GM19035 (cell line): Measurements from ENCODE around the gene ECE1.
"Not testable (repeated sequence)": the region's sequence is repeated elsewhere in the genome, so short reads cannot be mapped to it uniquely, and the experiment has no call there.

Source experiments
- ATAC-seq: cut with Tn5 transposase; IDR thresholded peaks from one replicate; pipeline ENCODE4 v1.9.1; 2021; ENCODE audit not compliant: unreplicated experiment

ECE1 gene

DNA sequence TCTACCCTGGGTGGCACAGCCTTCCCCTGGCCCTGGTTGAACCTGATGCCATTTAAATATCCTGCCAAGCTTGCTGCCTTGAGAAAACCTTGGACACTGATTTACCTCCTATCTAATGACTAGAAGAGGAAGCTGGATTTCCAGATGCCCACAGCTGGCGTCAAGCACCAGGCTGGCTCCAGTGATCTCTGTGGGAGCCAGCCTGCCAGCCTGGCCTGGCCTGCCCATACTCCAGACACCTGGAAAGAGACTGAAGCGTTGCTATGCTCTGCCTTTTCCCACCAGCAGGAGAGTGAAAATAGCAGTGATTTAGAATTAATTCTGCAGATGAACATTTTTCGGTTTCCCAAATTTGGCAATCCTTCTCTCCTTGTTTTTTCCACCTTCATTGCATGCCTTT, 102.0 kb downstream of the ECE1 start:
- no peak for ATAC-seq

DNA sequence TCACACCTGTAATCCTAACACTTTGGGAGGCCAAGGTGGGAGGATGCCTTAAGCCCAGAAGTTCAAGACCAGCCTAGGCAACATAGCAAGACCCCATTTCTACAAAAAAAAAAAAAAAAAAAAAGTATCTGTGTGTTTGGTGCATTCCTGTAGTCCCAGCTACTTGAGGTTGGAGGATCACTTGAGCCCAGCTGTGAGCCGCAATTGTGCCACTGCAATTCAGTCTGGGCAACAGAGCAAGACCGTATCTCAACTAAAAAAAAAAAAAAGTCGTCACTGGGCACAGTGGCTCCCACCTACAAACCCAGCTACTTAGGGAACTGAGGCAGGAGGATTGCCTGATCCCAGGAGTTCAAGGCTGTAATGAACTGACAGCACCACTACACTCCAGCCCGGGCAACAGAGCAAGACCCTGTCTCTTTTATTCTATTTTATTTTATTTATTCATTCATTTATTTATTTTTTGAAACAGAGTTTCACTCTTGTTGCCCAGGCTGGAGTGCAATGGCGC, 105.0 kb downstream of the ECE1 start:
- no peak for ATAC-seq

DNA sequence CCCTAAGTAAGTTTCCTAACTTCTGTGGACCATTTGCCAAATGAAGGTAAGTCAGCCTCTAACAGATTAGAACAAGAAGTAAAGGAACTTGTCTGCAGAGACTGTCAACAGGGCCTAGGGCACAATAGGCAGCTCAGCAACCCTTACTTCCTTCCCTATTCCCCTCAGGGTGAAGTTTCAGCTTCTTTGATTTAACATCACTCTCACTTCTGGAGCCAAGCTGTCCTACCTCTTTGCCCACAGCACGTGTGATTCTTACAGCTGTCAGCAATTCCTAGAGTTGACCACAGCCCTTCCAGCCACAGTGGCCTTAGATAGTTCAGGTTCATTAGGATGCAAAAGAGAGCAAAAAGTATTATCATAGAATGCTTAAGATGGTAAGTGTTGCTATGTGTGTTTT, 106.0 kb downstream of the ECE1 start:
- no peak for ATAC-seq

DNA sequence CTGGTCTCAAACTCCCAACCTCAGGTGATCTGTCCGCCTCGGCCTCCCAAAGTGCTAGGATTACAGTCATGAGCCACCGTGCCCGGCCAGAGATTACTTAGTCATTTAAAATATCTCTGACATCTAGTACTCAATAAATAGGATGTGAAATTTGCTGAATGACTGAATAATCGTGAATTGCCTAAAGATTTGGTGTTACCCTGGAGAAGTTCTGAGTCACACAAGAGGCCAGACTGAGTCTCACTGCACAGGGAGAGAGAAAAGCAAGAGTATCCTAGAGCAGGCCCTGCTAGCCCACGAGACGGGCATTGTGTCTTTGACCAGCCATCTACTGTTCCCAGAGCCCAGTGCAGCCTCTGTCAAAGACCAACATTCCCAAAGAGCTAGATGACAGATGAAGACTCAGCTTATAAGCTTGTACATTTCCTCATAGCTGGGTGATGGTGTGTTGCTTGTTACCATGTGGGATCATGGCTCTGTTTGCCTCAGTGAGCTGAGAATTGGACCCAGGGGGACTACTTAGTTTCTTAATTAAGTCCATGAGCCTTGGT, 108.0 kb downstream of the ECE1 start:
- no peak for ATAC-seq

- ATAC-seq = not testable (repeated sequence)
Observed at GRCh38 chr1:21178271-21178670, 112.0 kb downstream of the ECE1 start.

DNA sequence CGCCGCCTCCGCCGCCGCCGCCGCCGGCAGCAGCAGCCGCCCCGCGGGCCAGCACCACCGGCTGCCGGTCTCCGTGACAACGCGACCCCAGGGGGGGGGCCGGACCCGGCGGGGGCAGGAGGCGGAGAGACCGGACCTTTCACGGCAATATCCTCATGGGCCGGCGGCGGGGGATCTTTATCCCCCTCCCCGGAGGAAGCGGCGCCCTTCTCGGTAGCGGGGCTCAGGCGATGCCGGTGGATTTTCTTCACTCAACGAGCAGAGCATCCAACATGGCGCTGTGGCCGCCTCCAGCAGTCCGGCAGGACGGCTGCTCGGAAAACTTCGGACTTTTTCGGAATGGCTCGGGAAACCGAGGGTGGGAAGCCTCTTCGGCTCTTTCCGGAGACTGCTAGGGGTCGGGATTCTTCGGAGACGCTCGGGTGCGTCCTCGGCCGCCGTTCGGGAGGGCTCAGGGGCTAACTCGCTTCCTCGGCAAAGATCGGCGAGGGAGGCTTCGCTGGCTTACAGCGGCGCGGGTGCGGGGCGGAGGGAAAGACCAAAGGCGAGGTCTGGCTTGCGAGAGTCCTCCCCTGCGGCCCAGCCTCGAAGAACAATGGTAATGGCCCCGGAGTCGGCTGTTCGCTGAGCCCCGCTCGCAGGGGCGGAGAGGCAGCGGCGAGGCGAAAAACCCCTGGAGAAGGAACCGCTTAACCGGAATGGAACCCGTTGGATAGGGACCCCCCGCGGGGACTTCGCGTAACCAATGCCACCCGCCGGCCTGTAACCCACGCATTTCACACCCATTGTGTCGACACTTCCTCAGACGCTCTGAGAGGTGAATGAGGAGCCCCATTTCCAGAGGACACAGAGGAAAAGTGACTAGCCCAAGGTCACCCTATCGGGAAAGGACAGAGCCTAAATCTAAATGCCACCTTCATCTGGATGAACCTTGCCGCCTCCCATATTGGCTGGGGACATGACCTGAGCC, 113.4 kb downstream of the ECE1 start, which contains the start of gene EIF4G3:
EIF4G3 (minus strand) TSS at position 312 of the 970 bp plus-strand sequence. CDS start 174,155 bp downstream, outside the sequence.
- peak; percentile 89 for ATAC-seq

GRCh38 chr1:21175670-21176581, 114.3 kb downstream of the ECE1 start:
- peak; percentile 18 for ATAC-seq

- ATAC-seq = no peak
Observed at GRCh38 chr1:21175324-21175669, 115.0 kb downstream of the ECE1 start.

DNA sequence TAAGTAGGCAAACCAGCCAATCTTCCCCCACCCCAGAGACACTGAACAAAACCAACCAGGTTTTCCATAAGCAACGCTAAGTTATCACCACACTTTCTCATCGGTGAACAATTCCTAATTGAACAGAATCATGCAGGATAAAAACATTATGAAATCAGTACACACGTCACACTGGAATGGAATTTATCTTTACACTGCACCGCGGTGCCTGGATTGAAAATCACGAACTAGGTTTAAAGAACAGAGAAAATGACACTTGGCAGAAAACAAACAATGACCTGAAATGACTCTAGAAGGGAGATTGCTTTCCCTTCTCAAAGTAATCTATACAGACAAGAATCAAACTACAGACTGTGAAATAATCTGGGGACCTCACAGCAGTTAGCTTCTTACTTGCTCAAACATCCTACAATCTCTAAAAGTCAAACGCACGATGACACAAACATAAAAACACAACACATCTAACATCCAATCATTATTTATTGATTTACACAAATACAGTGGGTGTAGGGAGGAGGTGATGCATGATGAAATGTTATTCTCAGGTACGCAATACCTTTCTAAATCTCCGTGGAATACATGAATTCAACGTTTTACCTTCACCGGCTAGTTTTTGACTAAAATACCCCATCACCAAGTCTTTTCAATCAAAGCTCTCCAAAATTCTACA, 115.5 kb downstream of the ECE1 start:
- no peak for ATAC-seq

DNA sequence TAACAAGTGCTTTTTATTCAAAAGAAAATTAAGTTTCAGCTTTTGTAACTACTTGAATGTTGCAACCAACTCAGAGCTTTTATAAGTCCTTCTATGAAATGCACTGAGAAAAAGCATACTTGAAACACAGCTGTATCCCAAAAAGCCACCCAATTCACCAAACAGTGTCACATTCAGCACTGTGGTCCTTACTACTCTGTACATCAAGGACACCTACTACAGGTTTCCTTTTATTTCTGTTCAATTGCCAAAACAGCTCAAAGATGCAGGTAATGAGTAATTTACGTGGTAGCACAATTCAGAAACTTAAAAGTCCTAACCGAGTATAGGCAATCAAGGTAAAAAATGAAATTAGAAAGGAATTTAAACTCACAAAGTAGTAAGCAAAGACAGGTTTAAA, 116.0 kb downstream of the ECE1 start:
- ATAC-seq = no peak

DNA sequence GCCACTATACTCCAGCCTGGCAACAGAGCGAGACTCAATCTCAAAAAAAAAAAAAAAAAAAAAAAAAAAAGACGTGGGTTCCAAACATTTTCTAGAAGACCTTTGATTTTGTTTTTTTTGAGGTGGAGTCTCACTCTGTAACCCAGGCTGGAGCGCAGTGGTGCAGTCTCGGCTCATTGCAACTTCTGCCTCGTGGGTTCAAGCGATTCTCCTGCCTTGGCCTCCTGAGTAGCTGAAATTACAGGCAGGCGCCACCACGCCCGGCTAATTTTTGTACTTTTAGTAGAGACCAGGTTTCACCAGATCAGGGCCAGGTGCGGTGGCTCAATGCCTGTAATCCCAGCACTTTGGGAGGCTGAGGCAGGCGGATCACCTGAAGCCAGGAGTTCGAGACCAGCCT, 117.2 kb downstream of the ECE1 start:
- not testable (repeated sequence) for ATAC-seq

DNA sequence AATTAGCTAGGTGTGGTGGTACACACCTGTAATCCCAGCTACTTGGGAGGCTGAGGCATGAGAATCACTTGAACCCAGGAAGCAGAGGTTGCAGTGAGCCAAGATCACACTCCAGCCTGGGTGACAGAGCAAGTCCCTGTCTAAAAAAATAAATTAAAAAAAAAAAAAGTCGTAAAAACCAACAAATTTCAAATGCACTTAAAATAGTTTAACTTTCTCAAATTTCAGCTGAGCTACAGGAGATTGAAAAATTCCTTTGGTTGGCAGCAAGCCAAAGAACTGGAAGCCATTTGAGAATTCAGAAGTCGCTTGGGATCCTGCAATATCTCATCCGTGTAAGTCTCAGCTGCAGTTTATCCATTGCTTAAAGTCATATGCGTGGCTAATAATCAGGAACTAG, 119.4 kb downstream of the ECE1 start:
- not testable (repeated sequence) for ATAC-seq

DNA sequence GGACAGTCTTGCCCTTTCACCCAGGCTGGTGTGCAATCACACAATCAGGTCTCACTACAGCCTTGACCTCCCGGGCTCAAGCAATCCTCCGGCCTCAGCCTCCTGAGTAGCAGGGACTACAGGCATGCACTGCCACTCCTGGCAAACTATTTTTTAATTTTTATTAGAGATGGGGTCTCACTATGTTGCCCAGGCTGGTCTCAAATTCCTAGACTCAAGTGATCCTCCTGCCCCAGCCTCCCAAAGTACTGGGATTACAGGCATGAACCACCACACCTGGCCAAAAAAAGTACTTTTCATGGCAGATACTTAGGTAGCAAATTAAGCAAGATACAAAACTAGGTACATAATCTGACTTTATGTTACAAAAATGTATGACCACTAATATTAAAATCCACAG, 121.8 kb downstream of the ECE1 start:
- no peak for ATAC-seq
